ENCODE results near the gene TRAF3IP3.

GRCh38 chr1:209747580-209748262 is 8.1 kb upstream of the TRAF3IP3 start:
- TF ChIP-seq, protein P1, sequence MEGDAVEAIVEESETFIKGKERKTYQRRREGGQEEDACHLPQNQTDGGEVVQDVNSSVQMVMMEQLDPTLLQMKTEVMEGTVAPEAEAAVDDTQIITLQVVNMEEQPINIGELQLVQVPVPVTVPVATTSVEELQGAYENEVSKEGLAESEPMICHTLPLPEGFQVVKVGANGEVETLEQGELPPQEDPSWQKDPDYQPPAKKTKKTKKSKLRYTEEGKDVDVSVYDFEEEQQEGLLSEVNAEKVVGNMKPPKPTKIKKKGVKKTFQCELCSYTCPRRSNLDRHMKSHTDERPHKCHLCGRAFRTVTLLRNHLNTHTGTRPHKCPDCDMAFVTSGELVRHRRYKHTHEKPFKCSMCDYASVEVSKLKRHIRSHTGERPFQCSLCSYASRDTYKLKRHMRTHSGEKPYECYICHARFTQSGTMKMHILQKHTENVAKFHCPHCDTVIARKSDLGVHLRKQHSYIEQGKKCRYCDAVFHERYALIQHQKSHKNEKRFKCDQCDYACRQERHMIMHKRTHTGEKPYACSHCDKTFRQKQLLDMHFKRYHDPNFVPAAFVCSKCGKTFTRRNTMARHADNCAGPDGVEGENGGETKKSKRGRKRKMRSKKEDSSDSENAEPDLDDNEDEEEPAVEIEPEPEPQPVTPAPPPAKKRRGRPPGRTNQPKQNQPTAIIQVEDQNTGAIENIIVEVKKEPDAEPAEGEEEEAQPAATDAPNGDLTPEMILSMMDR (IDR thresholded peaks at IDR 0.05; ENCODE audit: low read length) = peak; percentile 99
- no peak for TF ChIP-seq EZH2 (optimal IDR thresholded peaks at IDR 0.05; ENCODE audit: low read depth, low read length)
